Colonic mucosa (tissue), 4 donors: ENCODE results near the gene IL1RAPL2. TPM values are rescaled to one million over a fixed set of nuclear protein-coding genes. Genes with fewer than 3 reads are reported as not detected.

Source experiments
- DNase-seq: peaks from one replicate; pipeline ENCODE4 v3.0.0-alpha.2; 2020
- H3K27ac ChIP-seq: fragments of 200-600 bp; one replicate; pipeline ENCODE4 v1.8.0; 2021
- H3K27me3 ChIP-seq: fragments of 200-600 bp; one replicate; pipeline ENCODE4 v1.8.0; 2021
- H3K36me3 ChIP-seq: fragments of 200-600 bp; one replicate; pipeline ENCODE4 v1.8.0; 2021
- H3K4me1 ChIP-seq: fragments of 200-600 bp; one replicate; pipeline ENCODE4 v1.8.0; 2021; ENCODE audit warnings: mild to moderate bottlenecking
- H3K4me3 ChIP-seq: fragments of 200-600 bp; one replicate; pipeline ENCODE4 v1.8.0; 2021
- H3K9ac ChIP-seq, 2 donors: one replicate each; pipeline ENCODE4 v1.7.0; 2013; ENCODE audit warnings: control low read depth in 2 of 2, low read depth in 2 of 2, low read length in 2 of 2
- H3K9me3 ChIP-seq: fragments of 200-600 bp; one replicate; pipeline ENCODE4 v1.8.0; 2021
- CTCF ChIP-seq: fragments of 200-600 bp; IDR thresholded peaks from one replicate; pipeline ENCODE4 v1.8.0; 2022; ENCODE audit warnings: antibody characterized with exemption, mild to moderate bottlenecking
- intact Hi-C: fragments of 100-400 bp; cut with DNase I; formaldehyde crosslinking; loops from one replicate; pipeline ENCODE4 v1.14.1; 2022
- total RNA-seq, 2 donors: library from RNA; stranded (reverse); fragmentation: NEBNext Ultra II Directional in 1 of 2; extraction: Animal tissue kit (Norgen Biotek cat#: 25700) in 1 of 2; gene quantifications; one replicate each; pipeline ENCODE4 v1.2.1, GENCODE V29; 2021
- donor health status: healthy.
- donor health status: DM: no; HTN: no; CAD: no.
- donor health status: DM: no; HTN: no; CAD: no.

IL1RAPL2 gene
- total RNA-seq, 2 donors from 2014 or later, result not detected

- no peaks in the 10 kb centered on the region for H3K36me3 ChIP-seq
- no peak overlapping the region for H3K4me3 ChIP-seq
- H3K4me1 ChIP-seq, result no peaks in the 10 kb centered on the region
- no peaks in the 10 kb centered on the region for H3K9me3 ChIP-seq
- peak; percentile 22 for TF ChIP-seq CTCF
- no peak for DNase-seq
- no peak overlapping the region for H3K27ac ChIP-seq
- no peak overlapping the region for H3K9ac ChIP-seq
- intact Hi-C loops, result no loop called here
- no peaks in the 10 kb centered on the region for H3K27me3 ChIP-seq
Measured at GRCh38 chrX:105191878-105192277, 625.9 kb downstream of the IL1RAPL2 start.

GRCh38 chrX:105209406-105209805 is 643.4 kb downstream of the IL1RAPL2 start:
- intact Hi-C loops, result no loop called here
- Histone ChIP-seq H3K27me3 (no peaks in the 10 kb centered on the region), H3K36me3 (no peaks in the 10 kb centered on the region), H3K9me3 (no peaks in the 10 kb centered on the region), H3K27ac (no peak overlapping the region), H3K4me3 (no peak overlapping the region), H3K9ac (no peak overlapping the region), H3K4me1 (no peaks in the 10 kb centered on the region)
- TF ChIP-seq CTCF, result no peak
- no peak for DNase-seq

- TF ChIP-seq CTCF, result no peak
- H3K4me1 ChIP-seq, result no peaks in the 10 kb centered on the region
- DNase-seq, result no peak
Measured at GRCh38 chrX:105210258-105210657, 644.3 kb downstream of the IL1RAPL2 start.

DNA sequence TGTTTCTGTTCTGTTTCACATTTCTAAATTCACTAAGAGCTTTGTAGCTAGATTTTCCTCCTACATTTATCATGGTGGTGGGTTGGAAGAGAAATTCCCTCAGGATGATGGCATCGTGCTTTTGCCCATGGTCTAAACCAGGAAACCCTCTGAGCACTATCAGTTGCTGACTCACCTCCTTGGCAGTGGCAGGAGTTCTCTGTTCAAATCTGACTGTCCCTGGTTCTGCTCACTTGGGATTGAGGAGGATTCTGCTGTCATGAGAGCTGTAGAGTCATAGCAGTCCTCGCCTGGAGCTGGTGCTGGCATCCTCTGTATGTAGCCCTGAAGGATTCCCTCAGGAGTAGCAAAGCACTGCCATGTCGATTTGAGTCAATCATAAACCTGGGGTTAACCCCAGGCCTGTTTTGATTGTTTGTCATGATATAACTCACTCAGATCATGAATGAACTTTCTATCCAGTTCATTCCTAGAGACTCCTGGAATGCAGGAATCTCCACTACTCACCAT is 645.1 kb downstream of the IL1RAPL2 start:
- H3K9ac ChIP-seq, result no peak overlapping the region
- H3K36me3 ChIP-seq, result no peaks in the 10 kb centered on the region
- no peak overlapping the region for H3K27ac ChIP-seq
- H3K9me3 ChIP-seq, result no peaks in the 10 kb centered on the region
- TF ChIP-seq CTCF, result no peak
- H3K27me3 ChIP-seq, result no peaks in the 10 kb centered on the region
- H3K4me3 ChIP-seq, result no peak overlapping the region
- intact Hi-C loops, result no loop called here
- no peaks in the 10 kb centered on the region for H3K4me1 ChIP-seq
- no peak for DNase-seq

More at GRCh38 chrX:105210258-105210657, 644.3 kb downstream of the IL1RAPL2 start:
- Histone ChIP-seq H3K36me3 (no peaks in the 10 kb centered on the region), H3K9ac (no peak overlapping the region), H3K27ac (no peak overlapping the region), H3K9me3 (no peaks in the 10 kb centered on the region), H3K4me3 (no peak overlapping the region), H3K27me3 (no peaks in the 10 kb centered on the region)
- intact Hi-C loops, result no loop called here

DNA sequence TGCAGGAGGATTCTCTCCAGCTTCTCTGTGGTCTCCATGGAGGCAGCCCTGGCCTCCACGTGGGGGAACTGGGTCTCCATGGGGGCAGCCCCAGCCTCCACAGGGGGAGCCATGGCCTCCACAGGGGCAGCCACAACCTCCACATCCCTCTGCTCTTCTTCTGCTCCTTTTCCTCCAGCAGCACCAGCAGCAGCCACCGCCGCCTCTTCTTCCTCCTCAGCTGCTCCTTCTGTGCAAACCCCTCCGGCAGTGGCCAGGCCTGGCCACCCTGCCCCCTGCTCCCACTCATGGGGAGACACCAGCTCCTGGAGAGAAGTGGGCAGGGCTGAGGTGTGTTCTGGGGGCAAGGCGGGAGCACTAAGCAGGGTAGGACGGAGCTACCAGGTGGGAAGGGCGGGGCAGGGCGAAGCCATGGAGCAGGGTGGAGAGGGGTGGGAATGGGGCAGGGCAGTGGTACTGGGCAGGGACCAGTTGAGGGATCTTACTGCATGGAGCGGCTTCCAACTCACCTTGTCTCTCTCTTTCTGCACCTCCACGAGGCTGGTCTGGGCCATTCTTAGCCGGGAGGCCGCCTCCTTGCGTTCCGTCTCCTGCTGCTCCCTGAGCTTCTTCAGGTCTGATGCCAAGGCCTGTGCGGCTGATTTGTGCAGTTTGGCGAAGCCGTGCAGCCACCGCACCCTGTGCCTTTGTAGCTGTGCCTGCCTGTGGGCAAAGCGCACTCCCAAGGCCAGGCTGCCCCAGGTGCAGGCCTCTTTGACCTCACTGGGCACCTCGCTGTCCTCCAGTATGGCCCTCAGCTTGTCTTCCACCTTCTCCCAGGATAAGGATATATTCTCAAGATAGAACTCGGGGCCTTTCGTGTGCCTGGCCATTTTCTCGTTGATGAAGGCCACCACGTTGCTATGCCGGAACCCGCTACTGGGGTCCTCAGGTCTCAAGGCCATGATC is 653.7 kb downstream of the IL1RAPL2 start:
- H3K36me3 ChIP-seq, result no peaks in the 10 kb centered on the region
- no peak for DNase-seq
- no peak overlapping the region for H3K4me3 ChIP-seq
- no peaks in the 10 kb centered on the region for H3K27me3 ChIP-seq
- H3K4me1 ChIP-seq, result no peaks in the 10 kb centered on the region
- TF ChIP-seq CTCF, result no peak
- no peak overlapping the region for H3K27ac ChIP-seq
- no peaks in the 10 kb centered on the region for H3K9me3 ChIP-seq
- intact Hi-C loops, result no loop called here
- H3K9ac ChIP-seq, result no peak overlapping the region
